Measurements from ENCODE around the gene GALNT2. TPM values are rescaled to one million over a fixed set of nuclear protein-coding genes. Genes with fewer than 3 reads are reported as not detected.
A peak's percentile ranks its signal among the peaks of the same experiment; 100 is the strongest.

GALNT2 gene
- total and polyA plus RNA-seq, 9 donors, result 38.6 to 142 (median 83.7) TPM

- H3K9me3 ChIP-seq, result no peaks in the 10 kb centered on the region
- peak overlapping the region in 1 of 2 donors; percentile 65 for H3K27ac ChIP-seq
- intact Hi-C loops (cut with DNase I), result no loop called here
Observed at GRCh38 chr1:230222678-230223077, 155.6 kb downstream of the GALNT2 start.

GRCh38 chr1:230224101-230224960 lies 157.3 kb downstream of the GALNT2 start:
- intact Hi-C loops (cut with DNase I), result no loop called here

More at GRCh38 chr1:230222678-230223077, 155.6 kb downstream of the GALNT2 start:
- TF ChIP-seq EP300 (IDR thresholded peaks at IDR 0.05), result no peak
- no peak for TF ChIP-seq POLR2A (IDR thresholded peaks at IDR 0.05)
- TF ChIP-seq CTCF (IDR thresholded peaks at IDR 0.05), result no peak
- no peaks in the 10 kb centered on the region for H3K27me3 ChIP-seq
- no peak for DNase-seq
- 84 to 86% (median 85%) methylated on average over 2 of the region's 2 CpGs for WGBS, 3 donors
- H3K4me3 ChIP-seq, result no peak overlapping the region
- H3K4me1 ChIP-seq (ENCODE audit: insufficient read depth), result peaks cover 3% of the 10 kb centered on the region
- H3K36me3 ChIP-seq, result no peaks in the 10 kb centered on the region

GRCh38 chr1:230226007-230226800 lies 159.2 kb downstream of the GALNT2 start:
- H3K27ac ChIP-seq, result no peak overlapping the region
- peaks cover 10% of the 10 kb centered on the region for H3K4me1 ChIP-seq (ENCODE audit: insufficient read depth)
- no peaks in the 10 kb centered on the region for H3K36me3 ChIP-seq
- TF ChIP-seq CTCF (IDR thresholded peaks at IDR 0.05) (no peak), EP300 (IDR thresholded peaks at IDR 0.05) (no peak), POLR2A (IDR thresholded peaks at IDR 0.05) (no peak)
- intact Hi-C loops (cut with DNase I), result no loop called here
- DNase-seq, result no peak
- no peaks in the 10 kb centered on the region for H3K9me3 ChIP-seq
- H3K4me3 ChIP-seq, result no peak overlapping the region
- 90 to 94% (median 93%) methylated on average over 16 of the region's 16 CpGs for WGBS, 3 donors
- no peaks in the 10 kb centered on the region for H3K27me3 ChIP-seq

More at GRCh38 chr1:230224101-230224960, 157.3 kb downstream of the GALNT2 start:
- DNase-seq, result no peak
- peaks cover 3% of the 10 kb centered on the region for H3K4me1 ChIP-seq (ENCODE audit: insufficient read depth)
- no peaks in the 10 kb centered on the region for H3K9me3 ChIP-seq
- TF ChIP-seq CTCF (IDR thresholded peaks at IDR 0.05) (no peak), EP300 (IDR thresholded peaks at IDR 0.05) (no peak), POLR2A (IDR thresholded peaks at IDR 0.05) (no peak)
- no peak overlapping the region for H3K27ac ChIP-seq
- WGBS, 3 donors, result 63 to 84% (median 70%) methylated on average over 18 of the region's 18 CpGs
- no peak overlapping the region for H3K4me3 ChIP-seq
- no peaks in the 10 kb centered on the region for H3K36me3 ChIP-seq
- H3K27me3 ChIP-seq, result no peaks in the 10 kb centered on the region

- peaks cover 12% of the 10 kb centered on the region for H3K4me1 ChIP-seq (ENCODE audit: insufficient read depth)
- DNase-seq, result no peak
- no peaks in the 10 kb centered on the region for H3K36me3 ChIP-seq
- H3K27ac ChIP-seq, result no peak overlapping the region
- no peaks in the 10 kb centered on the region for H3K9me3 ChIP-seq
- no peaks in the 10 kb centered on the region for H3K27me3 ChIP-seq
- intact Hi-C loops (cut with DNase I), result no loop called here
- TF ChIP-seq CTCF (IDR thresholded peaks at IDR 0.05) (no peak), EP300 (IDR thresholded peaks at IDR 0.05) (no peak), POLR2A (IDR thresholded peaks at IDR 0.05) (no peak)
- H3K4me3 ChIP-seq, result no peak overlapping the region
Observed at GRCh38 chr1:230226814-230227213, 159.8 kb downstream of the GALNT2 start.

Data from ovary (tissue), 9 donors.